Central memory CD8-positive, alpha-beta T cell (primary cell): ENCODE results near the gene FKBP2.
"Not testable (repeated sequence)": the region's sequence is repeated elsewhere in the genome, so short reads cannot be mapped to it uniquely, and the experiment has no call there.

Experiments used
- ATAC-seq: fragments of 150-1000 bp; cut with Tn5 transposase; replicated peaks from 2 replicates; pipeline ENCODE4 v1.10.0; 2022; ENCODE audit warnings: mild to moderate bottlenecking, moderate FRiP score, moderate number of reproducible peaks; ENCODE audit not compliant: poor library complexity, severe bottlenecking; ENCODE audit errors: extremely low read depth
- DNase-seq, 2 donors: peaks; one replicate each; pipeline ENCODE4 v3.0.0; 2021; ENCODE audit warnings: low spot score in 2 of 2
- H3K27ac Mint-ChIP-seq: one replicate; pipeline ENCODE4 v1.8.0; 2022; ENCODE audit warnings: low read depth, mild to moderate bottlenecking, moderate library complexity, mixed read lengths
- H3K27me3 Mint-ChIP-seq: one replicate; pipeline ENCODE4 v1.8.0; 2022; ENCODE audit warnings: mixed read lengths
- H3K36me3 Mint-ChIP-seq: one replicate; pipeline ENCODE4 v1.8.0; 2022; ENCODE audit warnings: mild to moderate bottlenecking, moderate library complexity, mixed read lengths; ENCODE audit not compliant: insufficient read depth
- H3K4me1 Mint-ChIP-seq: one replicate; pipeline ENCODE4 v1.8.0; 2022; ENCODE audit warnings: mixed read lengths
- H3K4me3 Mint-ChIP-seq: one replicate; pipeline ENCODE4 v1.8.0; 2022; ENCODE audit warnings: mild to moderate bottlenecking, moderate library complexity, mixed read lengths
- H3K9me3 Mint-ChIP-seq: one replicate; pipeline ENCODE4 v1.8.0; 2022; ENCODE audit warnings: mixed read lengths

FKBP2 gene

GRCh38 chr11:64241491-64242374, 838 bp downstream of the FKBP2 start:
- Mint-ChIP-seq H3K9me3 (no peaks in the 10 kb centered on the region), H3K27ac (peak overlapping the region; percentile 97), H3K27me3 (no peaks in the 10 kb centered on the region), H3K36me3 (peaks cover 31% of the 10 kb centered on the region), H3K4me1 (peaks cover 39% of the 10 kb centered on the region), H3K4me3 (peak overlapping the region; percentile 96)
- DNase-seq (peak in 1 of 2 donors; percentile 44), ATAC-seq (peak; percentile 58)

GRCh38 chr11:64243236-64243854, 2.5 kb downstream of the FKBP2 start:
- no peak for ATAC-seq
- Mint-ChIP-seq H3K9me3 (no peaks in the 10 kb centered on the region), H3K27ac (peak overlapping the region; percentile 97), H3K4me1 (peaks cover 55% of the 10 kb centered on the region), H3K27me3 (no peaks in the 10 kb centered on the region), H3K36me3 (peaks cover 33% of the 10 kb centered on the region), H3K4me3 (peak overlapping the region; percentile 96)
- no peak for DNase-seq

GRCh38 chr11:64244107-64244506, 3.2 kb downstream of the FKBP2 start:
- Mint-ChIP-seq H3K4me1 (peaks cover 57% of the 10 kb centered on the region), H3K4me3 (peak overlapping the region; percentile 96), H3K27me3 (no peaks in the 10 kb centered on the region), H3K9me3 (no peaks in the 10 kb centered on the region), H3K27ac (peak overlapping the region; percentile 97), H3K36me3 (peaks cover 30% of the 10 kb centered on the region)
- no peak for DNase-seq
- no peak for ATAC-seq

GRCh38 chr11:64244966-64245365, 4.1 kb downstream of the FKBP2 start:
- H3K4me3 Mint-ChIP-seq = peak overlapping the region; percentile 83
- no peaks in the 10 kb centered on the region for H3K27me3 Mint-ChIP-seq
- no peaks in the 10 kb centered on the region for H3K9me3 Mint-ChIP-seq
- no peak for DNase-seq
- H3K4me1 Mint-ChIP-seq = peaks cover 56% of the 10 kb centered on the region
- H3K27ac Mint-ChIP-seq = peak overlapping the region; percentile 93
- H3K36me3 Mint-ChIP-seq = peaks cover 28% of the 10 kb centered on the region
- no peak for ATAC-seq

GRCh38 chr11:64245401-64245796, 4.5 kb downstream of the FKBP2 start:
- peaks cover 27% of the 10 kb centered on the region for H3K36me3 Mint-ChIP-seq
- peak; percentile 20 for ATAC-seq
- peak in 1 of 2 donors; percentile 67 for DNase-seq
- H3K27ac Mint-ChIP-seq = peak overlapping the region; percentile 93
- H3K4me1 Mint-ChIP-seq = peaks cover 51% of the 10 kb centered on the region
- H3K9me3 Mint-ChIP-seq = no peaks in the 10 kb centered on the region
- H3K27me3 Mint-ChIP-seq = no peaks in the 10 kb centered on the region
- peak overlapping the region; percentile 83 for H3K4me3 Mint-ChIP-seq

- DNase-seq = peak; percentile 44 to 61
- H3K4me3 Mint-ChIP-seq = peak overlapping the region; percentile 83
- H3K27me3 Mint-ChIP-seq = no peaks in the 10 kb centered on the region
- peak overlapping the region; percentile 93 for H3K27ac Mint-ChIP-seq
- peaks cover 21% of the 10 kb centered on the region for H3K36me3 Mint-ChIP-seq
- ATAC-seq = peak; percentile 6
- no peaks in the 10 kb centered on the region for H3K9me3 Mint-ChIP-seq
- H3K4me1 Mint-ChIP-seq = peaks cover 48% of the 10 kb centered on the region
Observed at GRCh38 chr11:64245797-64246620, 5.1 kb downstream of the FKBP2 start.

- Mint-ChIP-seq H3K36me3 (peaks cover 17% of the 10 kb centered on the region), H3K4me3 (peak overlapping the region; percentile 83), H3K4me1 (peaks cover 45% of the 10 kb centered on the region), H3K27ac (peak overlapping the region; percentile 29)
- not testable (repeated sequence) for DNase-seq, H3K9me3 Mint-ChIP-seq, H3K27me3 Mint-ChIP-seq
- ATAC-seq = peak; percentile 3
Observed at GRCh38 chr11:64246621-64246870, 5.7 kb downstream of the FKBP2 start.

- DNase-seq (peak; percentile 53 to 56), ATAC-seq (peak; percentile 52)
- Mint-ChIP-seq H3K27ac (peak within 1 kb of the TSS; percentile 93), H3K4me3 (peak within 1 kb of the TSS; percentile 83), H3K9me3 (no peaks in the 10 kb centered on the region), H3K4me1 (peaks cover 47% of the 10 kb centered on the region), H3K36me3 (peaks cover 17% of the 10 kb centered on the region), H3K27me3 (no peaks in the 10 kb centered on the region)
Observed at GRCh38 chr11:64246871-64247728, 6.2 kb downstream of the FKBP2 start, which contains the start of gene PPP1R14B. TSS of gene PPP1R14B (minus strand) at chr11:64246943. CDS start at chr11:64246673, 270 bp downstream.

GRCh38 chr11:64247729-64248531, 7.0 kb downstream of the FKBP2 start:
- peaks cover 15% of the 10 kb centered on the region for H3K36me3 Mint-ChIP-seq
- H3K27me3 Mint-ChIP-seq = no peaks in the 10 kb centered on the region
- no peak for DNase-seq
- H3K4me1 Mint-ChIP-seq = peaks cover 50% of the 10 kb centered on the region
- no peak overlapping the region for H3K27ac Mint-ChIP-seq
- no peak for ATAC-seq
- H3K4me3 Mint-ChIP-seq = peak overlapping the region; percentile 83
- no peaks in the 10 kb centered on the region for H3K9me3 Mint-ChIP-seq

- no peak for DNase-seq
- H3K36me3 Mint-ChIP-seq = peaks cover 14% of the 10 kb centered on the region
- H3K27ac Mint-ChIP-seq = no peak overlapping the region
- ATAC-seq = no peak
- peaks cover 44% of the 10 kb centered on the region for H3K4me1 Mint-ChIP-seq
- H3K4me3 Mint-ChIP-seq = peak overlapping the region; percentile 83
- H3K27me3 Mint-ChIP-seq = no peaks in the 10 kb centered on the region
- H3K9me3 Mint-ChIP-seq = no peaks in the 10 kb centered on the region
Observed at GRCh38 chr11:64248578-64248977, 7.7 kb downstream of the FKBP2 start.

- H3K27ac Mint-ChIP-seq = no peak overlapping the region
- H3K27me3 Mint-ChIP-seq = no peaks in the 10 kb centered on the region
- no peak for DNase-seq
- H3K4me3 Mint-ChIP-seq = no peak overlapping the region
- ATAC-seq = no peak
- no peaks in the 10 kb centered on the region for H3K9me3 Mint-ChIP-seq
- H3K4me1 Mint-ChIP-seq = peaks cover 45% of the 10 kb centered on the region
- peaks cover 14% of the 10 kb centered on the region for H3K36me3 Mint-ChIP-seq
Observed at GRCh38 chr11:64249038-64249437, 8.1 kb downstream of the FKBP2 start.
